ENCODE results near the gene BCL2L1. TPM values are rescaled to one million over a fixed set of nuclear protein-coding genes. Genes with fewer than 3 reads are reported as not detected.
A peak's percentile ranks its signal among the peaks of the same experiment; 100 is the strongest.

BCL2L1 gene
- total and polyA plus RNA-seq, 2 experiments from 2014 or later, result 42.4 to 110 TPM

- H3K4me1 Mint-ChIP-seq, result peaks cover 20% of the 10 kb centered on the region
- Histone ChIP-seq H3K4me2 (peak overlapping the region; percentile 93), H3K27ac (ENCODE audit: low read depth) (peak overlapping the region; percentile 80), H2AFZ (no peak overlapping the region), H3K4me1 (ENCODE audit: insufficient read depth) (peaks cover 18% of the 10 kb centered on the region), H3F3A (replicated peaks; ENCODE audit: low read depth) (peaks cover 35% of the 10 kb centered on the region), H3K4me3 (peak overlapping the region; percentile 70), H3K27me3 (ENCODE audit: insufficient read depth) (0 out of 2 replicates have a peak, but pooled peaks cover 2% of the 10 kb centered on the region), H3K79me2 (replicated peaks; ENCODE audit: insufficient read depth) (no peaks in the 10 kb centered on the region), H4K20me1 (replicated peaks; ENCODE audit: insufficient read depth) (peaks cover 12% of the 10 kb centered on the region), H3K9me2 (ENCODE audit: insufficient read depth) (no peaks in the 10 kb centered on the region), H3K36me3 (ENCODE audit: insufficient read depth) (peaks cover 3% of the 10 kb centered on the region; the same call in 1 of the 2 replicates)
- peaks cover 15% of the 10 kb centered on the region for H3K27me3 Mint-ChIP-seq (ENCODE audit: insufficient read depth, low read depth, poor library complexity)
- DNase-seq (ENCODE audit: low spot score) (no peak), ATAC-seq (no peak)
- peak overlapping the region; percentile 3; the same call in 1 of the 2 replicates for H3K27ac Mint-ChIP-seq
- H3K36me3 Mint-ChIP-seq (ENCODE audit: low read depth), result peaks cover 11% of the 10 kb centered on the region; the same call in 2 of the 3 replicates
- TF ChIP-seq ZNF462 (CRISPR knock-in tag; IDR thresholded peaks at IDR 0.05), result no peak
- TF ChIP-seq EZH2phosphoT487 (IDR thresholded peaks at IDR 0.05; ENCODE audit: unreplicated experiment), result no peak
- TF ChIP-seq ETS1 (IDR thresholded peaks at IDR 0.05), result no peak
- TF ChIP-seq ZNF114 (CRISPR knock-in tag; IDR thresholded peaks at IDR 0.05), result no peak
- no peak for TF ChIP-seq STAT1 (IDR thresholded peaks at IDR 0.05; ENCODE audit: unreplicated experiment)
- TF ChIP-seq NANOG (IDR thresholded peaks at IDR 0.05; ENCODE audit: borderline replicate concordance), result no peak
- TF ChIP-seq ZNF331 (CRISPR knock-in tag; IDR thresholded peaks at IDR 0.05; ENCODE audit: low read depth), result no peak
- TF ChIP-seq CTCF (conservative IDR thresholded peaks at IDR 0.05; ENCODE audit: low read depth in 2 of 2), result no peak
- TF ChIP-seq POLR2AphosphoS5 (IDR thresholded peaks at IDR 0.05; ENCODE audit: low read depth), result no peak
- TF ChIP-seq EZH2 (IDR thresholded peaks at IDR 0.05; ENCODE audit: low read depth, unreplicated experiment), result no peak
- TF ChIP-seq JUNB (IDR thresholded peaks at IDR 0.05; ENCODE audit: unreplicated experiment), result no peak
- no peak for TF ChIP-seq REST (IDR thresholded peaks at IDR 0.05; ENCODE audit: unreplicated experiment)
- no peak for TF ChIP-seq CREB1 (CRISPR knock-in tag; IDR thresholded peaks at IDR 0.05; ENCODE audit: low read depth)
- H3K4me3 Mint-ChIP-seq, result peak overlapping the region; percentile 60
- no peaks in the 10 kb centered on the region; the same call in 2 of the 3 replicates for H3K9me3 Mint-ChIP-seq
Measured at GRCh38 chr20:31662372-31662854, 60.3 kb downstream of the BCL2L1 start.

Measured in GM23338 (cell line).